ENCODE results near the gene INIP.

DNA sequence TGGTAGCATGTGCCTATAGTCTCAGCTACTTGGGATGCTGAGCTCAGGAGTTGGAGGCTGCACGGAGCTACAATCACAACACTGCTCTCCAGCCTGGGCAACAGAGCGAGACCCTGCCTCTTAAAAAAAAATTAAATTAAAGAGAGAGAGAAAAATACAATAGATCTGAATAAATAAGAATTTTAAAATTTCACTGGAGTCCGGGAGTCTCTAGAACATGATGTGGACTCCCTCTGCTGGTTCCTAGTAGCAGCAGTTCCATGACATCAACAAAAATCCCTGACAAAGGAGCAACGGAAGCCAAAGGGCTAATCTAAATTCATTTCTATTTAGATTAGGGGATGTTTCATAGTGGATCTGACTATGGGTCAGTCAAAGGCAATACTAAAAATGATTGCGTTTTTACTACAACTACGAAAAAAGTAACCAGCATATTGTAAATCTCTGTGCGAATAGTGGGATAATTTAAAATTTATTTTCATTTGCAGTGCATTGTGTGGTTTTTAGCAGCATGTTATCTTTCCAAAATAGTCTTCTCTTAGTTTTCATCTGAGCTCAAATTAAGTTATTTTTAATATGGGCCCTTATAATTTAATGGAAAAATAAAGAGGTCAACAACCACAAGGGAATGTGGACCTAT lies 6.7 kb downstream of the INIP start:
- TF ChIP-seq, protein P1, sequence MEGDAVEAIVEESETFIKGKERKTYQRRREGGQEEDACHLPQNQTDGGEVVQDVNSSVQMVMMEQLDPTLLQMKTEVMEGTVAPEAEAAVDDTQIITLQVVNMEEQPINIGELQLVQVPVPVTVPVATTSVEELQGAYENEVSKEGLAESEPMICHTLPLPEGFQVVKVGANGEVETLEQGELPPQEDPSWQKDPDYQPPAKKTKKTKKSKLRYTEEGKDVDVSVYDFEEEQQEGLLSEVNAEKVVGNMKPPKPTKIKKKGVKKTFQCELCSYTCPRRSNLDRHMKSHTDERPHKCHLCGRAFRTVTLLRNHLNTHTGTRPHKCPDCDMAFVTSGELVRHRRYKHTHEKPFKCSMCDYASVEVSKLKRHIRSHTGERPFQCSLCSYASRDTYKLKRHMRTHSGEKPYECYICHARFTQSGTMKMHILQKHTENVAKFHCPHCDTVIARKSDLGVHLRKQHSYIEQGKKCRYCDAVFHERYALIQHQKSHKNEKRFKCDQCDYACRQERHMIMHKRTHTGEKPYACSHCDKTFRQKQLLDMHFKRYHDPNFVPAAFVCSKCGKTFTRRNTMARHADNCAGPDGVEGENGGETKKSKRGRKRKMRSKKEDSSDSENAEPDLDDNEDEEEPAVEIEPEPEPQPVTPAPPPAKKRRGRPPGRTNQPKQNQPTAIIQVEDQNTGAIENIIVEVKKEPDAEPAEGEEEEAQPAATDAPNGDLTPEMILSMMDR (conservative IDR thresholded peaks at IDR 0.05; ENCODE audit: low read depth in 2 of 2), result peak; percentile 65 to 66
- TF ChIP-seq ETS1 (IDR thresholded peaks at IDR 0.05) (no peak), EZH2phosphoT487 (IDR thresholded peaks at IDR 0.05; ENCODE audit: unreplicated experiment) (no peak), EZH2 (IDR thresholded peaks at IDR 0.05; ENCODE audit: low read depth, unreplicated experiment) (no peak)

Measured in GM23338 (cell line).